Natural killer cell (primary cell): ENCODE data around the gene DAPK3. TPM values are rescaled to one million over a fixed set of nuclear protein-coding genes. Genes with fewer than 3 reads are reported as not detected.
A peak's percentile ranks its signal among the peaks of the same experiment; 100 is the strongest.

Source experiments
- ATAC-seq, 3 donors: fragments of 150-1000 bp in 2 of 3; fragments of 200-7000 bp in 1 of 3; cut with Tn5 transposase; 1 replicate in 1 of 3; 2 replicates in 2 of 3; pipeline ENCODE4 v1.10.0; 2021; ENCODE audit warnings: mild to moderate bottlenecking in 2 of 3, moderate library complexity in 2 of 3
- DNase-seq, 2 donors: peaks; one replicate each; pipeline versions ENCODE4 v3.0.0 to v3.0.0-alpha.2; 2013 to 2021; ENCODE audit warnings: mixed read lengths in 1 of 2
- H3K27ac ChIP-seq: one replicate; pipeline ENCODE4 v1.5.1; 2013; ENCODE audit warnings: mild to moderate bottlenecking, low read length
- H3K27me3 ChIP-seq: one replicate; pipeline ENCODE4 v1.6.1; 2013; ENCODE audit warnings: low read length; ENCODE audit not compliant: control insufficient read depth, insufficient read depth
- H3K36me3 ChIP-seq: one replicate; pipeline ENCODE4 v1.6.1; 2013; ENCODE audit warnings: low read length; ENCODE audit not compliant: control insufficient read depth, insufficient read depth
- H3K4me1 ChIP-seq: one replicate; pipeline ENCODE4 v1.6.1; 2013; ENCODE audit warnings: low read length; ENCODE audit not compliant: control insufficient read depth, insufficient read depth
- H3K4me3 ChIP-seq: one replicate; pipeline ENCODE4 v1.5.1; 2013; ENCODE audit warnings: low read length
- H3K9me3 ChIP-seq: one replicate; pipeline ENCODE4 v1.6.1; 2013; ENCODE audit warnings: low read length; ENCODE audit not compliant: control insufficient read depth, insufficient read depth
- H3K27ac Mint-ChIP-seq, 2 donors: one replicate each; pipeline ENCODE4 v1.8.0; 2022; ENCODE audit warnings: mild to moderate bottlenecking in 2 of 2, mixed read lengths in 2 of 2, moderate library complexity in 1 of 2
- H3K27me3 Mint-ChIP-seq, 2 donors: one replicate each; pipeline ENCODE4 v1.8.0; 2022; ENCODE audit warnings: low read depth in 2 of 2, mixed read lengths in 2 of 2
- H3K36me3 Mint-ChIP-seq: one replicate; pipeline ENCODE4 v1.8.0; 2022; ENCODE audit warnings: mixed read lengths
- H3K4me1 Mint-ChIP-seq, 2 donors: one replicate each; pipeline ENCODE4 v1.8.0; 2022; ENCODE audit warnings: mixed read lengths in 2 of 2
- H3K4me3 Mint-ChIP-seq: one replicate; pipeline ENCODE4 v1.8.0; 2022; ENCODE audit warnings: mild to moderate bottlenecking, moderate library complexity, mixed read lengths
- H3K9me3 Mint-ChIP-seq, 2 donors: one replicate each; pipeline ENCODE4 v1.8.0; 2022; ENCODE audit warnings: mixed read lengths in 2 of 2
- WGBS: methylation state at CpG from one replicate; pipeline ENCODE4 v1.1.7; 2013; ENCODE audit warnings: missing lambda C conversion rate; ENCODE audit not compliant: insufficient coverage; 5-methylcytosine and 5-hydroxymethylcytosine counted together
- intact Hi-C: fragments of 100-400 bp; cut with micrococcal nuclease; formaldehyde crosslinking; loops from one replicate; pipeline ENCODE4 v1.14.2; 2022
- total RNA-seq, 4 donors: library from RNA; stranded (reverse); fragments of 120-200 nt in 1 of 4; gene quantifications; one replicate each; pipeline versions ENCODE4 v1.2.3 to v1.2.4, GENCODE V29; 2013 to 2022
- TF ChIP-seq, protein P1 (sequence below): fragments of 200-600 bp; IDR thresholded peaks from one replicate; pipeline ENCODE4 v1.8.0; 2022; ENCODE audit warnings: antibody characterized with exemption

DAPK3 gene
- total RNA-seq, 3 donors from 2014 or later (not counting 1 experiment from before 2014, with no cell fraction given) = 54.3 to 66.4 (median 58.1) TPM

DNA sequence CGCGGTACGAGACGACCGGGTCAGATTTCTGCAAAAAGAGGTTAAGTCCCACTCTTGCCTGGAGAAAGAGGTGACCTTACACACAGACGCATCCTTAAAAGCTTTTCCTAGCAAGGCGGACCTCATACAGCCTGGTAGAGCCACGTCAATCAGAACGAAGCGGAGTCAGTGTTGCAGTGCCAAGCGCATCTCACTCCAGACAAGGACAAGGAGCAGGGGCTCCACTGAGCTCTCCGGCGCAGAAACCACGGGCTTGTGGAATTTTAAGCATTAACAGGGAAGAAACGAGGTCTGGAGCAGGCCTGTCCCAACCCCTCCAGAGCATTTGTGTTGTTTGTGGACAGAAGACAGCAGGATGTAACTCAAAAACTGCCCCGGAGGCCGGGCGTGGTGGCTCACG, 7.2 kb upstream of the DAPK3 start:
- H3K4me3 Mint-ChIP-seq = no peak overlapping the region
- Histone ChIP-seq H3K27ac (no peak overlapping the region), H3K4me1 (peaks cover 17% of the 10 kb centered on the region), H3K27me3 (no peaks in the 10 kb centered on the region), H3K4me3 (no peak overlapping the region), H3K36me3 (peaks cover 79% of the 10 kb centered on the region), H3K9me3 (no peaks in the 10 kb centered on the region)
- H3K27me3 Mint-ChIP-seq = no peaks in the 10 kb centered on the region
- no peaks in the 10 kb centered on the region for H3K9me3 Mint-ChIP-seq
- DNase-seq = no peak
- TF ChIP-seq, protein P1, sequence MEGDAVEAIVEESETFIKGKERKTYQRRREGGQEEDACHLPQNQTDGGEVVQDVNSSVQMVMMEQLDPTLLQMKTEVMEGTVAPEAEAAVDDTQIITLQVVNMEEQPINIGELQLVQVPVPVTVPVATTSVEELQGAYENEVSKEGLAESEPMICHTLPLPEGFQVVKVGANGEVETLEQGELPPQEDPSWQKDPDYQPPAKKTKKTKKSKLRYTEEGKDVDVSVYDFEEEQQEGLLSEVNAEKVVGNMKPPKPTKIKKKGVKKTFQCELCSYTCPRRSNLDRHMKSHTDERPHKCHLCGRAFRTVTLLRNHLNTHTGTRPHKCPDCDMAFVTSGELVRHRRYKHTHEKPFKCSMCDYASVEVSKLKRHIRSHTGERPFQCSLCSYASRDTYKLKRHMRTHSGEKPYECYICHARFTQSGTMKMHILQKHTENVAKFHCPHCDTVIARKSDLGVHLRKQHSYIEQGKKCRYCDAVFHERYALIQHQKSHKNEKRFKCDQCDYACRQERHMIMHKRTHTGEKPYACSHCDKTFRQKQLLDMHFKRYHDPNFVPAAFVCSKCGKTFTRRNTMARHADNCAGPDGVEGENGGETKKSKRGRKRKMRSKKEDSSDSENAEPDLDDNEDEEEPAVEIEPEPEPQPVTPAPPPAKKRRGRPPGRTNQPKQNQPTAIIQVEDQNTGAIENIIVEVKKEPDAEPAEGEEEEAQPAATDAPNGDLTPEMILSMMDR = no peak
- peak overlapping the region in 1 of 2 donors; percentile 56 for H3K27ac Mint-ChIP-seq
- H3K36me3 Mint-ChIP-seq = peaks cover 7% of the 10 kb centered on the region
- intact Hi-C loops = no loop called here
- 97% methylated on average over 19 of the region's 19 CpGs for WGBS
- no peak for ATAC-seq
- peaks cover 9 to 14% of the 10 kb centered on the region in 2 donors for H3K4me1 Mint-ChIP-seq

DNA sequence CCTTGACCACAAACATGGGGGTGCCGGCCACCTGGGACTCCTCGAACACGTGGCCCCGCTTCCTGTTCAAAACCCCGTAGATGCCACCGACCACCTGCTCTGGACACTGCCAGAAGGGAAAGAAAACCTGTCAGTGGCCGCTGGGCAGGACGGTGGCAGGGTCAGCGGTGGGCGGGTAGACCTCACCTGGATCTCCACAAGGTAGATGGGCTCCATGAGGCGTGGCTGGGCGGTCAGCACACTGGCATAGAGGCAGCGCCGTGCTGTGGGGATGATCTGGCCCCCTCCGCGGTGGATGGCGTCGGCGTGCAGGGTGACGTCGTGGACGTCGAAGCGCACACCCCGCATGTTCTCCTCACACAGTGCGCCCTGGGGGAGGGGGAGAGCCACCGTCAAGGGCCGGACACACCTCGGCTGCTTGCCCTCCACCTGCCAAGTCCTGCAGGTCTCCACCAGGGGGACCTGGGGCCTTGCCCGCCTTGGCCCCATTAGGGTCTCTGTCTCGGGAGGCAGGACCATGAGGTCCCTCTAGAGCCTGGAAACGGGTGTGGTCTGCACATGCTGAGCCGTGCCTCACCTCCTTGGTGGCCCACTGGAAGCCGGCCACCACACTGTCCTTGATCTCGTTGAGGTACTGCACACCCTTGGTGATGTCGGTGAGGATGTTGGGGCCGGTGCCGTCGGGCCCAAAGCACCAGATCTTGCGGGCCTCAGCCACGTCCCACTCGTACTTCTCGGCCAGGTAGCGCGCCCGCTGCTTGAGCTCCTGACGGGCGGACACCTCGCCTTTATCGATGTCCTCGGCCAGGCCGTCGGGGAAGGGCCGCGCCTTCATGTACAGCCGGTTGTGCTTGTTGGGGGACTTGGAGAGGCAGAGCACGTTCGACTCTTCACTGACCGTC, 6.6 kb upstream of the DAPK3 start:
- intact Hi-C loops = no loop called here
- peak overlapping the region; percentile 56 to 70 for H3K27ac Mint-ChIP-seq
- no peak overlapping the region for H3K4me3 ChIP-seq
- H3K27me3 ChIP-seq = no peaks in the 10 kb centered on the region
- H3K27ac ChIP-seq = no peak overlapping the region
- TF ChIP-seq, protein P1 = no peak
- no peaks in the 10 kb centered on the region for H3K9me3 ChIP-seq
- no peaks in the 10 kb centered on the region for H3K9me3 Mint-ChIP-seq
- peaks cover 72% of the 10 kb centered on the region for H3K36me3 ChIP-seq
- ATAC-seq (peak in 2 of 3 donors; percentile 5 to 14), DNase-seq (peak in 1 of 2 donors; percentile 43)
- peaks cover 3 to 7% of the 10 kb centered on the region in 2 donors for H3K4me1 Mint-ChIP-seq
- H3K4me1 ChIP-seq = peaks cover 10% of the 10 kb centered on the region
- 91% methylated on average over 59 of the region's 59 CpGs for WGBS
- H3K27me3 Mint-ChIP-seq = no peaks in the 10 kb centered on the region
- H3K36me3 Mint-ChIP-seq = peaks cover 7% of the 10 kb centered on the region
- peak overlapping the region; percentile 31 for H3K4me3 Mint-ChIP-seq

DNA sequence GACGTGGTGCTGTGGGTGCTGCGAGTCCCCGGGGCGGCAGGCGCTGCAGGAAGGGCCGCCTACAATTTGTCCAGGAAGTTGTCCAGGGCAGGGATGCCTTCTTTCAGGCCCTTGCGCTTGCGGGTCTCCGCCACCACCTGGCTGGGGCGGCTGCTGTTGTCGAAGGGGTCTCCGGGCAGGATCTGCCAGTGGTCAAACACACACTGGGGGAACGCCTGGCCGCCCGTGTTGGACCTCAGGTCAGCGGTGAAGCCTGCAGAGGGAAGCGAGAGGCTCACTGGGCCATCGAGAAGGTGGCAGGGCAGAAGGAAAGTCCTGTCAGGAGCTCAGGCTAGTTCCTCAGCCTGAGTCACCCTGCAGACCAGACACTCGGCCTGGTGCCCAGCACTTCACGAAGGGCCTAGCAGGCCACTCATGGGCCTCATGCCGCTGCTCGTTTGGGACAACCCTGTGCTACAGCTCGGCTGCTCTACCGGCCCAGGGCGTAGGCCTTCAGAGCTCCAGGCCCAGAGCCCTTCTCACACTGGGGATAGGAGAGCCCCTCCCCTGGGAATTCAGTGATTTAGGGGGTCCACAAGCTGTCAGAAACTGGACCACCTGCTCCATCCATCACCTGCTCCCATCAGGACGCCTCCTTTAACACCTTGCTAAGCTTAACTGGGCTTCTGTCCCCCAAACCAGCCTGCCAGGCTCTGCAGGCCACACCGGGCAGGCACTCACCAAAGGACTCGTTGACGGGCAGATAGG, 5.8 kb upstream of the DAPK3 start:
- ATAC-seq = peak in 1 of 3 donors; percentile 7
- peaks cover 7% of the 10 kb centered on the region for H3K36me3 Mint-ChIP-seq

More for the DNA sequence above, 5.8 kb upstream of the DAPK3 start:
- H3K27me3 ChIP-seq = no peaks in the 10 kb centered on the region
- WGBS = 90% methylated on average over 29 of the region's 29 CpGs
- intact Hi-C loops = no loop called here
- Mint-ChIP-seq H3K4me3 (peak overlapping the region; percentile 31), H3K4me1 (peaks cover 0 to 4% of the 10 kb centered on the region in 2 donors), H3K27me3 (no peaks in the 10 kb centered on the region), H3K27ac (peak overlapping the region; percentile 23 to 70), H3K9me3 (no peaks in the 10 kb centered on the region)
- no peak overlapping the region for H3K4me3 ChIP-seq
- peaks cover 64% of the 10 kb centered on the region for H3K36me3 ChIP-seq
- DNase-seq = peak in 1 of 2 donors; percentile 31
- no peak overlapping the region for H3K27ac ChIP-seq
- TF ChIP-seq, protein P1 = no peak
- H3K4me1 ChIP-seq = peaks cover 3% of the 10 kb centered on the region
- no peaks in the 10 kb centered on the region for H3K9me3 ChIP-seq
